ENCODE results near the gene TRPT1. TPM values are rescaled to one million over a fixed set of nuclear protein-coding genes. Genes with fewer than 3 reads are reported as not detected.
A peak's percentile ranks its signal among the peaks of the same experiment; 100 is the strongest.

TRPT1 gene
- total and polyA plus RNA-seq, 2 of the 4 experiments (the other 2 are of a cell fraction) = 63.2 to 81.9 TPM

GRCh38 chr11:64248578-64248977, 22.6 kb upstream of the TRPT1 start:
- H3K79me1 ChIP-seq (ENCODE audit: low read depth in 1 of 2, low read length in 2 of 2) = peaks cover 8 to 36% of the 10 kb centered on the region in 2 experiments
- POLR2A ChIA-PET (ENCODE audit: unreplicated experiment) = no interaction called here
- dilution Hi-C loops (cut with HindIII; ENCODE audit: low sequenced_read_pairs, unreplicated experiment) = no loop called here
- H3K4me3 ChIP-seq (ENCODE audit: insufficient read depth, low read depth, low read length) = no peak overlapping the region
- peaks cover 13% of the 10 kb centered on the region for H3K4me1 ChIP-seq (ENCODE audit: control insufficient read depth, insufficient read depth, low read length)
- DNase-seq (no peak), ATAC-seq (ENCODE audit: low read depth) (no peak)
- no peak overlapping the region for H3K9ac ChIP-seq (ENCODE audit: low read depth, low read length)
- H2BK15ac ChIP-seq (ENCODE audit: low read depth, low read length) = no peak overlapping the region
- H2BK20ac ChIP-seq (ENCODE audit: low read depth, low read length) = no peak overlapping the region
- H3K18ac ChIP-seq (ENCODE audit: low read depth, low read length) = no peak overlapping the region
- no peak overlapping the region for H3K4ac ChIP-seq (ENCODE audit: low read depth, low read length)
- H2AFZ ChIP-seq (replicated peaks; ENCODE audit: low read length, poor library complexity) = no peak overlapping the region
- no TSS peak for BruUV-seq (replicated peaks)
- no peak overlapping the region for H3K27ac ChIP-seq (ENCODE audit: insufficient read depth, low read length)
- no peak overlapping the region for H4K5ac ChIP-seq (ENCODE audit: low read depth, low read length)
- H2AK9ac ChIP-seq (replicated peaks; ENCODE audit: low read depth, low read length, poor library complexity) = peak overlapping the region; percentile 83
- H3K23ac ChIP-seq (ENCODE audit: low read depth, low read length) = no peak overlapping the region
- H4K20me1 ChIP-seq (ENCODE audit: insufficient read depth, low read length) = peaks cover 22% of the 10 kb centered on the region
- H3K9me1 ChIP-seq (ENCODE audit: insufficient read depth, low read length) = no peaks in the 10 kb centered on the region
- peaks cover 6% of the 10 kb centered on the region for H3K36me3 ChIP-seq (ENCODE audit: control insufficient read depth, insufficient read depth, low read length)
- no peak overlapping the region for H2BK120ac ChIP-seq (ENCODE audit: low read depth, low read length)
- H3K9me3 ChIP-seq (ENCODE audit: control insufficient read depth, insufficient read depth, low read length) = no peaks in the 10 kb centered on the region
- peak overlapping the region; percentile 77 for H2AK5ac ChIP-seq (ENCODE audit: low read depth, low read length)
- H2BK5ac ChIP-seq (ENCODE audit: low read depth, low read length, poor library complexity, severe bottlenecking) = no peak overlapping the region
- no peak overlapping the region for H3K56ac ChIP-seq (ENCODE audit: extremely low read depth, insufficient read depth, low read length)
- H3K14ac ChIP-seq (replicated peaks; ENCODE audit: low read depth, low read length) = no peak overlapping the region
- no peak overlapping the region for H3K4me2 ChIP-seq (ENCODE audit: low read depth, low read length)
- H3K27me3 ChIP-seq (ENCODE audit: control insufficient read depth, insufficient read depth, low read length) = no peaks in the 10 kb centered on the region
- no peak overlapping the region for H4K8ac ChIP-seq (ENCODE audit: low read depth in 2 of 2, low read length in 2 of 2)
- intact Hi-C loops (cut with micrococcal nuclease) = no loop called here
- CTCF ChIA-PET = no interaction called here
- TF ChIP-seq CEBPB (IDR thresholded peaks at IDR 0.05; ENCODE audit: low read depth, low read length) (no peak), BHLHE40 (IDR thresholded peaks at IDR 0.05; ENCODE audit: low read depth, low read length) (no peak), CHD1 (IDR thresholded peaks at IDR 0.05; ENCODE audit: low read depth, low read length) (no peak), RCOR1 (IDR thresholded peaks at IDR 0.05; ENCODE audit: insufficient replicate concordance, low read length) (no peak)
- TF ChIP-seq, protein P1, sequence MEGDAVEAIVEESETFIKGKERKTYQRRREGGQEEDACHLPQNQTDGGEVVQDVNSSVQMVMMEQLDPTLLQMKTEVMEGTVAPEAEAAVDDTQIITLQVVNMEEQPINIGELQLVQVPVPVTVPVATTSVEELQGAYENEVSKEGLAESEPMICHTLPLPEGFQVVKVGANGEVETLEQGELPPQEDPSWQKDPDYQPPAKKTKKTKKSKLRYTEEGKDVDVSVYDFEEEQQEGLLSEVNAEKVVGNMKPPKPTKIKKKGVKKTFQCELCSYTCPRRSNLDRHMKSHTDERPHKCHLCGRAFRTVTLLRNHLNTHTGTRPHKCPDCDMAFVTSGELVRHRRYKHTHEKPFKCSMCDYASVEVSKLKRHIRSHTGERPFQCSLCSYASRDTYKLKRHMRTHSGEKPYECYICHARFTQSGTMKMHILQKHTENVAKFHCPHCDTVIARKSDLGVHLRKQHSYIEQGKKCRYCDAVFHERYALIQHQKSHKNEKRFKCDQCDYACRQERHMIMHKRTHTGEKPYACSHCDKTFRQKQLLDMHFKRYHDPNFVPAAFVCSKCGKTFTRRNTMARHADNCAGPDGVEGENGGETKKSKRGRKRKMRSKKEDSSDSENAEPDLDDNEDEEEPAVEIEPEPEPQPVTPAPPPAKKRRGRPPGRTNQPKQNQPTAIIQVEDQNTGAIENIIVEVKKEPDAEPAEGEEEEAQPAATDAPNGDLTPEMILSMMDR (conservative IDR thresholded peaks at IDR 0.05; ENCODE audit: low read depth, low read length) = no peak
- in situ Hi-C loops (cut with MboI; ENCODE audit: low sequenced_read_pairs) = no loop called here
- H4K91ac ChIP-seq (ENCODE audit: insufficient read depth, low read depth, low read length) = no peak overlapping the region
- no CpG with 5 or more reads among the region's 7 CpGs for WGBS, 2 experiments (ENCODE audit: extremely low coverage in 2 of 2, insufficient read length in 1 of 2)

Data from IMR-90 (cell line).